ENCODE results near the gene LRCOL1.
"Not testable (repeated sequence)": the region's sequence is repeated elsewhere in the genome, so short reads cannot be mapped to it uniquely, and the experiment has no call there.

LRCOL1 gene

DNA sequence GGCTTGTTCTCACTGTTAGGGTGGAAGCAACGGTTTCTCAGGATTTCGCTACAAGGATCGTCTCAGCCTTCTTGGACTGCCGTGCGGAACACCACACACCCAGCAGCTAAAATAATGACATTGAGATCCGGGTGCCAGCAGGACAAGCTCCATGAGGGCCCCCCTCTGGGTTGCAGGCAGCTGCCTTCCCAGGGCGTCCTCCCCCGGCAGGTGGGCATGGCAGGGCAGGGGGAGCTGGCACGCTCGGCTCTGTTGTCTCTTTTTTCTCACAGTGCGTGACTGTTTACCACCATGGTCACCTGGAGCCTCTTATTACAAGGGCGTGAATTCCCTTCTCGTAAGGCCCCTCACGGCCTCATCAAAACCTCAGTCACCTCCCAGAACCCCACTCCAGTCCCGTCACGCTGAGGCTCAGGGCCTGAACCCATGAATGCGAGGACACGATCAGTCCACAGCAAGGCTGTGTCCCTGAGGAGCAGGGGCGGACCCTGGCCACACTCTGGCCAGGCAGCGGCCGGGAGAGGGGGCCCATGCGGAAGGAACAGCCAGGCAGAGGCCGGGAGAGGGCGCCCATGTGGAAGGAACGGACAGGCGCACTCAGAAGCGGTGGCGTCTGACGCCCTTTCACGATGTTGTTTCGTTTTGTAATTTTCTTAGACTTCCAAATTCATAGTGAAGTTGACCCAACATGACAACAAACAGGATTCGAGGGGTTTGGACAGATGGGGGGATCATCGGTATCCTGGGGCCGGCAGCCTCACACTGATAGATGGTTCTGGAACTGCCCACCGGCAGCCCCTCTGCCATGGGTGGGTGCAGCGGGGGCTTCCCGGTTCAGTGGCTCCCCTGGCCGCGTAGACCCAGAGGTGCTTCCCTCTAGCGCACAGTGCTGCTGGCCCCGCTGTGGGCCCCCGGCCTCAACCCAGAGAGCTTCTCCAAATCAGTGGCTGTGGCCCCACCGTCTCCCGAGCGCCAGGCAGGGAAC lies 10.0 kb downstream of the LRCOL1 start:
- peak; percentile 83 for DNase-seq

GRCh38 chr12:132599502-132599901 lies 10.9 kb downstream of the LRCOL1 start:
- not testable (repeated sequence) for DNase-seq

- DNase-seq, result no peak
Observed at GRCh38 chr12:132597333-132598316, 12.8 kb downstream of the LRCOL1 start.

DNA sequence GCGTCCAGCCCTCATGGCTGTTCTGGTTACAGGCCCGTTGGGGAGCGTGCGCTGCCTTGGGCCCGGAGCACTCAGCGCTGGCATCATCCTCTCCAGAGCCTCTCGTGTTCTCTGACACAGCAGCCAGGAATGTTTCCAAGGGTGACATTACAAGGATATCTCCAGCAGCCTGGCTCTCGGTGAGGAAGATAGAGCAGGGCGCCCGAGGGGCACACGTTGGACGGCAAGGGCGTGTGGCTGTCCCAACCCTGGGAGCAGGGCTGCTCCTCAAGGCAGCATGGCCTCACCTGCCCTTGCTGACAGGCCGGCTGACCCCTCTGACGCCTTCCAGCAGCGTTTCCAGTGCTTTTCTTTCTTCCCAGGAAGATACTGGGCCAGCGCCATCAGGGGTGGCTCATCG lies 14.4 kb downstream of the LRCOL1 start:
- DNase-seq, result no peak

DNA sequence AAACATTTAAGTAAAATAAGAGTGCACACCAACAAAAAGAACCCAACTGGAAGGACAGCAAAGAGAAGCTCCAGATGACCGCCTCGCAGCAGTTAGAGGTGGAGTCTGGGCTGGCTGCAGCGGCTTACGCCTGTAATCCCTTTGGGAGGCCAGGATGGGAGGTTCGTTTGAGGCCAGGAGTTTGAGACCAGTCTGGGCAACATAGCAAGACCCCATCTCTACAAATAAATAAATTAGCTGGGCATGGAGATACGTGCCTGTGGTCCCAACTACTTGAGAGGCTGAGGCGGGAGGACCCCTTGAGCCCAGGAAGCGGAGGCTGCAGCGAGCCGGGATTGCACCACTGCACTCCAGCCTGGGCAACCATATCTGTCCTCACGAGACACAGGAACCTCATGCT lies 15.2 kb downstream of the LRCOL1 start:
- no peak for DNase-seq

DNA sequence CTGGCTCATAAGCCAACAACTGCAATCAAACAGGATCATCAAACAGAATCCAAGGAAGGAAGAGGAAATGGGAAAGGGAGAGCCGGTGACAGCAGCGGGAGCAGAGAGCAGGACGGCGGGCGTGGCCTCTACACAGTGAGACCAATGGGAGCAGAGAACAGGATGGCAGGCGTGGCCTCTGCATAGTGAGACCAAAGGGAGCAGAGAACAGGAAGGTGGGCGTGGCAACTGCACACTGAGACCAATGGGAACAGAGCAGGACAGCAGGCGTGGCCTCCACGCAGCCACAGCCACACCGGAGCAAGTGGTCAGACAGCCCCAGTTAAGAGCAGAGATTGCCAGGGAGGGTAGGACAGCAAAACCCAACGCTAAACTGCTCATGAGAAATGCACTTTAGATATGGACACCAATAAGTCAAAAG lies 16.4 kb downstream of the LRCOL1 start:
- DNase-seq, result peak; percentile 98

DNA sequence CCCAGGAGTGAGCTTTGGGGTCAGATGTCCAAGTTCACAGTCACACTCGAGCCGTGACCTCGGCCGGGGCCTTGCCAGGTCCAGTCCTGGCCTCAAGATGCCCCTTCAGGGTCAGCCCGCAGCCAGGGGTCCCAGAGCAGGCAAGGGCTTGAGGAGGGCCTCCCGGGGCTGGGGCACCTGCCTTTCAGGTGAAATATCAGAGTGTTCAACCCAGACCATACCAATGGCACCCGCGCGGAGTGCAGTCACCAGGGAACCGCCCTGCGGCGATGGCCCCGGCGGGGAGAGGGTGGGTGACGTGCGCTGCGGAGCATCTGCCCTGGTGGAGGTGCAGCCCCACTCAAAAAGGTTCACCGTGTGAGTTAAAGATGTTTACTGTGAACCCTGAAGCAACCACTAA lies 16.9 kb downstream of the LRCOL1 start:
- no peak for DNase-seq

DNA sequence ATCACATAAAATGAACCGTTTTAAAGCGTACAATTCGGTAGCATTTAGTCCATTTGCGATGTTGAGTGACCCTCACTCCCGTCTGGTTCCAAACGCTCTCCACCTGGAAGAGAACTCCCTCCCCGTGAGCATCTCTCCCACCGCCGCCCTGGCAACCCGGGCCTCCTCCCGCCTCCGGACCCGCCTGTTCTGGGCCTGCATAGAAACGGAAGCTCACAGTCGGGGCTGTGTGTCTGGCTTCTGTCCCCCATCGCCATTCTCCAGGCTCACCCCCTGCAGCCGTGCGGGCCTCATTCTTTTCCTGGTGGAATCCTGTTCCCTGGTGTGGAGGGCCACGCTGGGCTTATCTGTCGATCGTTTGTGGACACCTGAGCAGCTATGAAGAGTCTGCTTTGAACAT lies 17.3 kb downstream of the LRCOL1 start:
- no peak for DNase-seq

GRCh38 chr12:132592282-132592970 lies 18.0 kb downstream of the LRCOL1 start:
- no peak for DNase-seq

- DNase-seq, result no peak
Observed at GRCh38 chr12:132591107-132591935, 19.1 kb downstream of the LRCOL1 start.

- no peak for DNase-seq
Observed at GRCh38 chr12:132588821-132589669, 21.3 kb downstream of the LRCOL1 start.

GRCh38 chr12:132588319-132588718 lies 22.1 kb downstream of the LRCOL1 start:
- DNase-seq, result no peak

DNA sequence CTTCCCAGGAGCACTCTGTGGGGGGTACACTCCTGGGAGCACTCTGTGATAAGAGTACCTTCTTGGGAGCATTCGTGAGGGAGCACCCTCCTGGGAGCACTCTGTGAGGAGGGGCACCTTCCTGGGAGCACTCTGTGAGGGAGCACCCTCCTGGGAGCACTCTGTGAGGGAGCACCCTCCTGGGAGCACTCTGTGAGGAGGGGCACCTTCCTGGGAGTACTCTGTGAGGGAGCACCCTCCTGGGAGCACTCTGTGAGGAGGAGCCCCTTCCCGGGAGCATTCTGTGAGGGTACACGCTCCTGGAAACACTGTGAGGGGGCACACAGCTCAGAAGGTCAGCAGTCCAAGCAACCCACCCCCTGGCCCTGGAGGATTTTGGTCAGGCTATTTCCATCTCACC lies 22.6 kb downstream of the LRCOL1 start:
- no peak for DNase-seq

- no peak for DNase-seq
Observed at GRCh38 chr12:132586929-132587328, 23.5 kb downstream of the LRCOL1 start.

DNA sequence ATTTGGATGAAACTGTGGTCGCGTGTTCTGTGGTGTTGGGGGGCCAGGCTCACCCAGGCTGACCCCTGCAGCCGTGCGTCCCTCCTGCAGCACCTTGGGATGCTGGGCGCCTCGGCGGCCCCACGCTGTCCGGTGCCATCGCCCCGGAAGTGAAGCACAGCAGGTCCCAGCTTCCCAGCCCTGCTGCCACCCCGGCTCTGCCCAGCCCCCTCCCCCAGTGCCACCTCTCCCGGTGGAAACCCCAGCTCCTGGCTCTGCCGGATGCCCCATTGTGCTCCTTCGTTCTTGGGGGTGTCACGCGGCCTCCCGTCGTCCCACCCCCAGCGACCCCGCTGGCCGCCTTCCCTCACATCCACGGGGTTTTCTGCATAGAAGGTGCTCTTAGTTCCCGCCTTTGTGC lies 25.2 kb downstream of the LRCOL1 start:
- no peak for DNase-seq

DNA sequence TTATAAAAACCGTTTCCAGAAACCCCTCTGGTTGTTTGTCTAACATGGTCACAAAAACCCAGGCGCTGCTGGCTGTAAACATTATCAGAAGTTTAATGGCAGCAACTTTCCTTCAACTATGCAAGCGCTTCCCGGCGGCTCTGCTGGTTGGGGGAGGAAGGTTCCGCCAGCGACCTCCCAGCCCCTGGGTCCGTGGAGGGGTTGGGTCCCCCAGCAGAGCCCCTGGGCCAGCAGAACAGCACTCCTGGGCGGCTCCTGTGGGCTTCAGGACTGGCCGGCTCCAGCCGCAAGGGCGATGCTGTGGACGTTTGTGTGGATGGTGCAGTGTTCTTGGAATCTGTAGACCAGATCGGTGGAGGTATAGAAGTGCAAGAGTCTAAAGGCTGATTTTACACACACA lies 26.0 kb downstream of the LRCOL1 start:
- DNase-seq, result no peak

DNA sequence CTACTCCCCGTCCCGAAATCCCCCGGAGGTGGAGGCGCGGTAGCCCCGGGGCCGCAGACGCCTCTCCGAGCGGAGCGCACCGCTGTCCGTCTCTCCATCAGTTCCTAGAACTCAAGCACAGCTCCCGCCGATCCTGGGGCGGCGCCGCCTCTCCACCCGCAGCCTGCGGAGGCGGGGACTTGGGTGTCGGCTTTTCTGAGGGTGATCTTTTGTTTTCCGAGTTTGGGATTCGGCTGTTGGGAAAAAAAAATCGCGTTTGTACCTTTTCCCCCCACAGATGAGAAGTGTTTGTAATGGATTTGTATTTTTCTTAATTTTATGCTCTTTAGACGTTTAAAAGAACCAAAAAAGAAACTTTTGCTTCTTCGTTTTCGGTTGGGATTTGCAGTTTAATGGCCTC lies 26.6 kb downstream of the LRCOL1 start:
- DNase-seq, result no peak

DNA sequence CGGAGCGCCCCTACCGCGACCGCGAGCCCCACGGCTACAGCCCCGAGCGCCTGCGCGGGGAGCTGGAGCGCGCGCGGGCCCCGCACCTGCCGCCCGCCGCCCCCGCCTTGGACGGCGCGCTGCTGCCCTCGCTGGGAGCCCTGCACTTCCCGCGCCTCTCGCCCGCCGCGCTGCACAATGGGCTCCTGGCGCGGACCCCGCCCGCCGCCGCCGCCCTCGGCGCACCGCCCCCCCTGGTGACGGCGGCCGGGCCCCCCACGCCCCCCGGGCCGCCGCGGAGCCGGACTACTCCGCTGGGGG lies 27.0 kb downstream of the LRCOL1 start:
- no peak for DNase-seq

DNA sequence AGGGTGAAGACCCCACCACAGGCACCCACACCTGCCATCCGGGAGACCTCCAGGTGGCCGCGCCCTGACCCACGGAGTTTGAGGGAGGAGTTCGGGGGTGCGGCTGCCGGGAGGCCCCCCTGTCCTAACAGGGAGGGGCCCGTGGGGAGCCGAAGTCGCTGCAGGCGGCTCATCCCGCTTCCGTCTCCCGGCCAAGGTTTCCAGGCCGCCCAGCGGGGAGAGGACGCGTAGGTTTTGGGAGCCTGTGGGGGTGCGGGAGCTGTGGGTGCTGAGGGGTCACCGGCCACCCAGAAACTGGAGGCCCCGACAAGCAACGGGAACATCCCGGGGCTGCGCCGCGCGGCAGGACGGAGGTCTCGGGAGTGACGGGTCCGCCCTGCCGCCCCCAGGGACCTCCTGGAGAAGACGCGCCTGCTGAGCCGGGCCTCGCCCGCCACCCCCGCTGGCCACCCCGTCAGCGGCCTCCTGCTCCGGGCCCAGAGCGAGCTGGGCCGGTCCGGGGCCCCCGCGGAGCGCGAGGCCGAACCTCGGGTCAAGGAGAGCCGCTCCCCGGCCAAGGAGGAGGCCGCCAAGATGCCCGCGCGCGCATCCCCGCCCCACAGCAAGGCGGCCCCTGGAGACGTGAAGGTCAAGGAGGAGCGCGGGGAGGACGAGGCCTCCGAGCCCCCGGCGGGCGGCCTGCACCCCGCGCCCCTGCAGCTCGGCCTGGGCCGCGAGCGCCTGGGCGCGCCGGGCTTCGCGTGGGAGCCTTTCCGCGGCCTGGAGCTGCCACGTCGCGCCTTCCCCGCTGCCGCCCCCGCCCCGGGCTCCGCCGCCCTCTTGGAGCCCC lies 27.6 kb downstream of the LRCOL1 start:
- DNase-seq, result no peak

DNA sequence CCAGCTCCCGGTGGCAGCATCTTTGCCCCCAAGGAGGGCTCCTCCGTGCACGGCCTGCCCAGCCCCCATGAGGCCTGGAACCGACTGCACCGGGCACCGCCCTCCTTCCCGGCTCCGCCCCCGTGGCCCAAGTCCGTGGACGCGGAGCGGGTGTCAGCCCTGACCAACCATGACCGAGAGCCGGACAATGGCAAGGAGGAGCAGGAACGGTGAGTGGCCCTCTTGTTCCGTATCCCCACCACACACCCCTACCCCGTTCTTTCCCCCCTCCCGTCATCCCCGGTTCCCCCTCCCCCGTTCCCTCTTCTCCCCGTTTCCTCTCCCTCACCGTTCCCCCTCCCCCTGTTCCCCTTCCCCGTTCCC lies 28.3 kb downstream of the LRCOL1 start:
- no peak for DNase-seq

Data from SHP77 treated with DMSO at 0.1 percent for 48 hours (cell line).